ENCODE results near the gene KPTN. TPM values are rescaled to one million over a fixed set of nuclear protein-coding genes. Genes with fewer than 3 reads are reported as not detected.

KPTN gene
- total RNA-seq, 1 donor, result 6.7 TPM

DNA sequence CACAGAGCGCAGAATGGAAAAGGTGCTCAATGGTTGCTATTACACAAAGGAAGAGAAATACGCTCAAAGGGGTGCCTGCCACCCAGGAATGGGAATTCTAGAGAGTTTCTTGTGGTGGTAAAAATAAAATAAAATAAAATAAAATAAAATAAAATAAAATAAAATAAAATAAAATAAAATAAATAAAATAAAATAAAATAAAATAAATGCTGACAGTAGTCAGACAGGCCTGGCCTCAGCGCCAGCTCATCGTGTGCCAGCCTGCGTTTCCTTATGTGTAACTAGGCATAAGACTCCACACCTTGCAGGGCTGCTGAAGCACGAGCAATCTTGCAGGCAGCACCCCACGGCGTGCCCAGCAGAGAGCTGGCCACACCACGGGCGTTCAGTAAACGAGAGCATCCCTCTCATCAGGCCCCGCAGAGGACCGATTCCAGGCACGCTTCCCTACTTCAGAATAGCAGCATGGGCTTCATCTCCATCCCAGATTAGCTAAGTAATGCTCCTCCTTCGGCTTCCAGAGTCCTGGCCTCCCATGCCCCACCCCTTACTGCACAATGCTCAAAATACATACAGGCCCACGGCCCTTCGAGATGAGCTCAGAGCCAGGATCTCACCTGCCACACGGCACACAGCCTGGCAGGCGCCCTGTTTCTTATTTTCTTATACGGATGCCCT lies 25.3 kb upstream of the KPTN start:
- DNase-seq (ENCODE audit: low read depth in 2 of 3, low spot score in 2 of 3), result no peak

- DNase-seq (ENCODE audit: low read depth in 2 of 3, low spot score in 2 of 3), result no peak
These were observed 24.7 kb upstream of the KPTN start for GRCh38 chr19:47508721-47509120.

- DNase-seq (ENCODE audit: low read depth in 2 of 3, low spot score in 2 of 3), result peak in 1 of 3 donors; percentile 53
These were observed 24.0 kb upstream of the KPTN start for GRCh38 chr19:47507924-47508553.

- DNase-seq (ENCODE audit: low read depth in 2 of 3, low spot score in 2 of 3), result no peak
These were observed 23.0 kb upstream of the KPTN start for GRCh38 chr19:47507012-47507411.

DNA sequence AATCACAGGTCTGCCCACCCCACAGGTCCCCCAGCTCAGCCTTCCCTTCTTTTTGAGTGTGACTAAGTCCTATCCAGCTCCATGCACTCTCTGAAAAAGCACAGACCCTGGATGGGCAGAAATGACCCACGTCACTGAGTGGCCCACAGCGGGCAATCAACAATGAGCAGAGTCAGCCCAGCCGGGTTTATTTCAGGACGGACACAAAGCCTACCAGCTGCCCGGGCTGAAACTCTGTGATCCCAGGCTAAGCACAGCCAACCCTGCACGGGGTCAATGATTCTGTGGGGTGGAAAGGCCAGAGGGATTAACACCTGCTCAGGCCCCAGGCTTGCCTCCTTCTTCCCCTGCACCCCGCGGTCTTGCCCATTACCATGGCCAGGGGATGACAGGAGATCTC lies 22.4 kb upstream of the KPTN start:
- no peak for DNase-seq (ENCODE audit: low read depth in 2 of 3, low spot score in 2 of 3)

DNA sequence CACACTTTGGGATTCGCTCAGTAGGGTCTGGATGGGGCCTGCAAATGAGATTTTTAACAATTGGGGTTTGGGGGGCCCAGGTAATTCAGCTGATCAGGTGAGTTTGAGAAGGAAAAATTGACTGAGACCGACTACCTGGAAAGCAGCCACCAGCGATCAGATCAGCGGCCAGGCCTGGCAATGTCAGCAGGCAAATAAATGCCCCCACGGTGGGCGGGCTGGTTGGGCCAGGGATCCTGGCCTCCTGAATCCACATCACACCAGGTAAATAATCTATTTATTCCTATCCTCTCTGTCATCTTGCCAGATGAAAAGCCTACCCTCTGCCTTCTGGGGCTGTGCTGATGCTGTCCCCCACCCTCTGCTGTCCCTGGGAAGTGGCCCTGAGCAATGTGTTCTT lies 21.5 kb upstream of the KPTN start:
- DNase-seq (ENCODE audit: low read depth in 2 of 3, low spot score in 2 of 3), result no peak

GRCh38 chr19:47503826-47504150 lies 19.8 kb upstream of the KPTN start:
- no peak for DNase-seq (ENCODE audit: low read depth in 2 of 3, low spot score in 2 of 3)

DNA sequence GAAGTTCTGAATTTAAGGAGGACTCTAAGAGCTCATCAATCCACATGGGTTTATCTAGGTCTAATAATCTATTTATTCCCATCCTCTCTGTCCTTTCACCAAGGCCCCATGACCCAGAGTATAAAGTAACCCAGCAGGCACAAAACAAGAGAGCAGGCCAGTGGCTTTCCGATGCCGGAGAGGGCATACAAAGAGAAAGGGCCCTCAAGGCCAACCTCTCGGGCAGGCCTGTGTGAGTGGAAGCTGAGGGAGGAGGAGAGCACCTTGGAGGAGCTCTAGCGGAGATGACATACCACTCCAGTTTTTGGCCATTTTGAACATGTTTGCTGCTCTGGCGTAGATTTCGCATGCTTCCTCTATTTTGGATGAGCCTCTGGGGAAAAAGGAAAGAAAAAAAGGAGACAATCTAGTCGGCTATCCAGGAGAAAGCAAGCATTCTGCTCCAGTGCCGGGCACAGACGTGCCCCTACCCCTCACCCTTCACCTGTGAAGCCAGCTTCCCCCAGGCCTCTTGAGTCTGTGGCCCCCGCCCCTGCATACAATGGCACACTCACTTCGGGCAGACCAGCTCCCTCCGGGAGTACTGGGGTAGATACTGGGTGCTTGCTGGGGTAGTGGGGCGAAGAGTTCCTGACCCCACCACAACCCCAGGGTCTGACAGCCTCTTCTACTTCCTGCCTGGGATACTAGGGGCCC lies 19.3 kb upstream of the KPTN start:
- DNase-seq (ENCODE audit: low read depth in 2 of 3, low spot score in 2 of 3), result no peak

DNA sequence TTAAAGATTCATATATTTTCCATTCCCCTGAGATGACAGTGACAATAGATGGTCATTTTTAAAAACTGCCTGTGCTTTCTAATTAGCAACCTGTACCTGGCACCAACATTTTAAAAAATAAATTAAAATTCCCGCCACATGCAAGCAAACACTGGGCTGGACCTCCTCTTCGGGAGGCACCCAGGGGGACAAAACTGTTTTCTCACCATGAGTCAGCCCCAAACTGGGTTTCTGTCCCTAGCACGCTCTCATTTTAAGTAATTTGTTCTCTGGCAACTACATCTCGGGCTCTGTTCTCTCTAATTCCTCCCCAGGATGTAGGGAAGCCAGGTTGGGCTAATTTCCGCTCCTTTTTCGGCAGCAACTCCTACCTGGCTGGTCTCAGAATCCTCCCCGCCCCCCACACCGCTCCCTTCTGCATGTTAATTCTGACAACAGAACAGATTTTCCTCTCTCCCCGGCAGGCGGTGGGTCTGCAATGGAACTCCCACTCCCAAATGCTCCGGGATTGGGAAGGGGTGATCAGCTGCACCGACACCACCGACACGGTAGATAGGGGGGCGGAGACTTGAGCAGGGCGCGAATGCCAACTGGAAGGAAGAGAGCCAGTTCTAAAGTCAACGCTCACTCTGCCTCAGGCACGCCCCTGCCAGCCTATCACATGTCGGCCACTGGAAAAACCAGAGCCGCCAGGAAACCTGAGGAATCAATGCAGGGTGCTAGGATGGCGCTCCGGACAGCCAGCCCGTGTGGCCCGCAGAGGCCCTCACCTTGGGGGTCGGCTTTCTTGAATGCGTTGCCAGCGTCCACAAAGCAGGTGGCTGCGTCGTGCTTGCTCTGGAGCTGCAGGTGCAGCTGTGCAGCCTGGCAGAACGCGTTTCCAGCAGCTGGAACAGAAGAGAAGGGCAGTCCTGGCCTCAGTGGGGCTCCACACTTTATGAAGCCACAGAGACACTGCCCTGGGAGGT lies 16.1 kb upstream of the KPTN start:
- DNase-seq (ENCODE audit: low read depth in 2 of 3, low spot score in 2 of 3), result no peak

GRCh38 chr19:47499371-47499770 lies 15.4 kb upstream of the KPTN start:
- no peak for DNase-seq (ENCODE audit: low read depth in 2 of 3, low spot score in 2 of 3)

DNA sequence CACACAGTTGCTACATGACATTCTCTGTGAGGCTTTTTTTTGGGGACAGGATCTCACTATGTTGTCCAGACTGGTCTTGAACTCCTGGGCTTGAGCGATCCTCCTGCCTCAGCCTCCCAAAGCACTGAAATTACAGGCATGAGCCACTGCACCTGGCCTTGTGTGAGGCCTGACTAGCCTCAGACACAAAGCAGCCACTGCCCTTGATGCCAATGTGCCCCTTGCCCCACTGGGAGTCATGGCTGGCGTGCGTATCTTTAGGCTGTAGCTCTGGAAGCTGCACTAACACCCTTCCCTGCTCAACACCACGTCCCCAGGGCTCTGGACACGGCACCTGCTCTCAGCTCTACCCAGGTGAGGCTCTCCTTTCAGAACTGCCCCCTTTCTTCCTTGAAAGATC lies 14.5 kb upstream of the KPTN start:
- no peak for DNase-seq (ENCODE audit: low read depth in 2 of 3, low spot score in 2 of 3)

DNA sequence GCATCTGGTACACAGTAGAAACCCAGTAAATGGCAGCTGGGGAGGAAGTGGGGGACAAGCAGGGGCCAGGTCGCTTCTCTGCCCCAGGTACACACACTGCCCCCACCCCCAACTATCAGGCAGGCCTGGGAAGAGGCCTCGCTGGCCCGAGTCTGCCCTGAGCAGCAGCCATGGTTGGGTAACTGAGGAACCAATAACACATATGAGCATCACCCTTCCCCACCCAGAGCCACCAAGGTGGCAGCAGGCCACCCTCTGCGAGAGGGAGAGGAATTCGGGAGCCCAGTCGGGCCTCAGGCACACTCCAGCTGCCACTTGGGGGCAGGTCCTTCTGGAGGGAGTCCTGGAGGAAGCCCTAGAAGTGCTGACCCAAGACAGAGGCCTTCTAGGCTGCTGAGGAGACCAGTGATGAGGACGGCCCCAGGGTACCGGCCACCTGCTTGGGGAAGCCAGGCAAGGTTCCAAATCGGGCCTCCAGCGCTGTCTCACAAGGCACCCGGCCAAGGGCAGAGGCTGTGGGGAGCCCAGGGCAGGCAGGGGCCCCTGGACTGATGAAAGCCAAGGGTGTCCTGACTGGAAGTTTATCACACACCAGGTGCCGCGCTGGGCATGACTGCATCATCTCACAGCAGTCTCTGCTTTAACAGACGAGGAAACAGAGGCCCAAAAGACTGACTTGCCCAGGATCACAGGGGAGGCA lies 14.0 kb upstream of the KPTN start:
- no peak for DNase-seq (ENCODE audit: low read depth in 2 of 3, low spot score in 2 of 3)

GRCh38 chr19:47497050-47497766 lies 13.2 kb upstream of the KPTN start:
- no peak for DNase-seq (ENCODE audit: low read depth in 2 of 3, low spot score in 2 of 3)

DNA sequence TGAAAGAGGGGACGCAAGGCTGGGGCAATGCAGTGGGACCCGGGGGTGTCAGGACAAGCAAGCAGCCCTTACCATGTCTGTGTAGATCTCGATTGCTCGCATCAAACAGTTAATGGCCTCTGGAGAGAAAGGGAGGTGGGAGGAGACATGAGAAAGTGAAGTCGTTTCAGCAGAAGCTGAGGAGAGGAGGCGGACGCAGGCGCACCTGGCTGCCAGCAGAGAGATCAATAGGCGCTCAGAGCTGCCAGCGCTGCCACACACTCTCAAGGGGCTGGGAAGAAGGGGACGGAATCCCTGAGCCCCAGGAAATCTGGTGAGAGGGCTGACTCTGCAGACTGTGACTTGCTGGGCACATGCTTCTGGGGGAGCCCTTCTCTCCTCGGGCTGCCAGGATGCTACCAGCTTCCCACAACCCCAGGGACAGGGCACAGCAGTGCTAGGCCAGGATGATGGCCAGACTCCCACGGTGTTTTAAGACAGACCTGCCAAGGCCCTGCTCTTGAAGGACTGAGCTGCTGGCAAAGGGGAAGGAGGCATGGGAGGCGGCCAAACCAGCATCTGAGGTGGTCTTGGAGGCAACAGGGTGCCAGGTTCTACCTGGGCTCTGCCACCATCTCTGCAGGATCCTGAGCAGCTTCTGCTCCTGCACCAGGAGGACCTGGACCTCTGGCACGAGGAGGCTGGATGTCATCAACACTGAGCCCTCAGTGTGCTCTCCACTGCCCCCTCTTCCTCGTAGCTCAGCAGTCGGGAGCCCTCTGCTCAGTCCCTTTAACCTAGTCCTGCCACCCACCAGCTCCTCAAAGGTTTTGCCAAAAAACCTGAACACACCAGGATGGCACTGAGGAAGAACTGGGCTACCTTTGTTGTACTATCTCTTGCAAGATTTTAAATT lies 11.7 kb upstream of the KPTN start:
- DNase-seq (ENCODE audit: low read depth in 2 of 3, low spot score in 2 of 3), result no peak

DNA sequence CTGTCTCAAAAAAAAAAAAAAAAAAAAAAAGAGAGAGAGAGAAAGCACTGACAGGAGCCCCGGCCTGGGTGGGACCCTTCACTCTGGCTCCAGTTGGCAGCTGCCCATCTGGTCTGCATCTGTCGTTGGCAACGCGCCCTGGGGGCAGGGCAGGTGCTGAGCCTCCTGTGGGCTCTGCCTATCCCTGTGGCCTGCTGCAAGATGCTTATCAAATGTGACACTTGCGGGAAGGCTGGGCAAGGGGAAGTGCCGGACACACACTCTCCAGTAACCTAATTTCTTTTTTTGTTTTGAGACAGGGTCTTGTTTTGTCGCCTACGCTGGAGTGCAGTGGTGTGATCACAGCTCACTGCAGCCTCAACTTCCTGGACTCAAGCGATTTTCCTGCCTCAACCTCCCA lies 10.7 kb upstream of the KPTN start:
- DNase-seq (ENCODE audit: low read depth in 2 of 3, low spot score in 2 of 3), result peak in 1 of 3 donors; percentile 24

DNA sequence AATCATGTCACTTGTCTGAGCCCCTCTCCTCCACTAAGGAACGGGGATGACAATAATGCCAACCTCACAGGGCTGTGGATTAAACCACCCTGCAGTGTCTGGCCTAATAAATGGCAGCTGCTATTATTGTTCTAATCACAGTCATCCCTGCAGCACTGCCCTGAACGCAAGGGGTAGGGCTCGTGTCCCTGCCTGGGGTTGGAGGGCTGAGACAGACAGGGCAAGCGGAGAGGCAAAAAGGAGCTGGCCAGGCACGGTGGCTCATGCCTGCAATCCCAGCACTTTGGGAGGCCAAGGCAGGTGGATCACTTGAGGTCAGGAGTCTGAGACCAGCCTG lies 10.2 kb upstream of the KPTN start:
- DNase-seq (ENCODE audit: low read depth in 2 of 3, low spot score in 2 of 3), result no peak

DNA sequence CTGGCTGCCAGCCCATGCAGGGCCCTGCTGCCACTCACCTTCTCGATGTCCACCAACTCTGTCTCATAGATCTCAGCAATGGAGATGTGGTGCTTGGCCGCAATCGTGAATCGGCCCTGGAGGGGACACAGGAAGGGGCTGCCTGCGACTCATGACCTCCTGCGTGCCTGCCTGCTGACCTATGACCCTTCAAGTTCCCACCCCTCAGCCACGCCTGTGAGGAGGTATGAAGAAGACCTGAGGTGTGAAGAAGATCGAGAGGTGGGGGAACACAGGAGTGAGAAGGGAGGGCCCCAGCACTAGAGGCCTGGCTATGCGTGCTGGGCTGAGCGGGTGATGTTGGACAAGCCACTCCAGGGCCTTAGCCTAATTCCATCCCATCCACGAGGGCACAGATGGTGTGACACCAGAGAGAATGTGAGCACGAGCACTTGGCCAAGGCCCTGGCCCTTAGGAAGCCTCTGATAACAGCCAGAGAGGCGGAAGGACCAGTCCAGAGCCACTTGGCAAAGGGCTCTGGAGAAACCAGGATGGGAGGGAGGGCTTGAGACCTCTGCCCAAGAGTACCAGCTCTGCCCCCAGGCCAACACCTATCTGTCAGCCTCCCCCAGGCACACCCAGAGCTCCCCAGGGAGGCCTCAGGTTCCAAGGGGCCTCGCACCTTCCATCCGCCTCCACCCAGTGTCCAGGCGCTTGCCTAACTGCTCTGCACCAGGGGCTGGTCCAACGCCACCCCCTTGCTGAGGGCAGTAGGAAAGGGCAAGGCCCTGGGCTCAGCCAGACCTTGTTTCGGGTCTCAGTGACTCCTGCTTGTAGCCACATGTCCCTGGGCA lies 9.6 kb upstream of the KPTN start:
- no peak for DNase-seq (ENCODE audit: low read depth in 2 of 3, low spot score in 2 of 3)
